MCF 10A (cell line): Measurements from ENCODE around the gene NRP1. TPM values are rescaled to one million over a fixed set of nuclear protein-coding genes. Genes with fewer than 3 reads are reported as not detected.

ENCODE experiments used
- BruUV-seq: library from RNA; stranded (reverse); fragments of 400-500 nt; replicated peaks from 2 replicates; lab custom pipeline; 2021; lab: Mats Ljungman, UMichigan
- CTCF ChIA-PET: fragments of 300-600 bp; sonication (Branson Sonifier 250); formaldehyde crosslinking; extraction: SDS; loops from one replicate; lab custom pipeline; 2021; ENCODE audit warnings: antibody characterized with exemption, inconsistent platforms; lab: Yijun Ruan, JAX
- POLR2A ChIA-PET: fragments of 300-600, 350-650 bp; sonication (Branson Sonifier 250); formaldehyde crosslinking; extraction: SDS; loops from one replicate; lab custom pipeline; 2020; ENCODE audit warnings: antibody characterized with exemption, inconsistent platforms; lab: Yijun Ruan, JAX
- DNase-seq: peaks from one replicate; pipeline ENCODE4 v3.0.0-alpha.2; 2018; ENCODE audit not compliant: unreplicated experiment
- H3K27ac Mint-ChIP-seq: one replicate; pipeline ENCODE4 v1.8.0; 2022; ENCODE audit warnings: mild to moderate bottlenecking, low read depth, mixed read lengths; ENCODE audit not compliant: unreplicated experiment
- H3K27me3 Mint-ChIP-seq: one replicate; pipeline ENCODE4 v1.8.0; 2022; ENCODE audit warnings: mixed read lengths; ENCODE audit not compliant: insufficient read depth, unreplicated experiment
- H3K36me3 Mint-ChIP-seq: one replicate; pipeline ENCODE4 v1.8.0; 2022; ENCODE audit warnings: mild to moderate bottlenecking, moderate library complexity, mixed read lengths; ENCODE audit not compliant: insufficient read depth, unreplicated experiment
- H3K4me1 Mint-ChIP-seq: one replicate; pipeline ENCODE4 v1.8.0; 2022; ENCODE audit warnings: mixed read lengths; ENCODE audit not compliant: insufficient read depth, unreplicated experiment
- H3K4me3 Mint-ChIP-seq: one replicate; pipeline ENCODE4 v1.8.0; 2022; ENCODE audit warnings: mild to moderate bottlenecking, moderate library complexity, mixed read lengths; ENCODE audit not compliant: unreplicated experiment
- H3K9me3 Mint-ChIP-seq: one replicate; pipeline ENCODE4 v1.8.0; 2022; ENCODE audit warnings: mixed read lengths; ENCODE audit not compliant: unreplicated experiment
- intact Hi-C: fragments of 100-400 bp; cut with micrococcal nuclease; formaldehyde crosslinking; loops from 2 replicates; pipeline ENCODE4 v1.14.1; 2022
- total RNA-seq: library from RNA; stranded (reverse); gene quantifications from 2 replicates; pipeline ENCODE4 v1.2.3, GENCODE V29; 2022
- TF ChIP-seq, protein P1 (sequence below): fragments of 200-600 bp; IDR thresholded peaks from one replicate; pipeline ENCODE4 v1.8.0; 2022; ENCODE audit warnings: antibody characterized with exemption, mild to moderate bottlenecking; ENCODE audit not compliant: unreplicated experiment

The NRP1 gene
- total RNA-seq, 1 experiment from 2014 or later = 66.6 TPM

GRCh38 chr10:33311640-33312039, 22.8 kb downstream of the NRP1 start:
- H3K4me1 Mint-ChIP-seq = peaks cover 44% of the 10 kb centered on the region

GRCh38 chr10:33310853-33311252, 23.6 kb downstream of the NRP1 start:
- Mint-ChIP-seq H3K4me1 (peaks cover 42% of the 10 kb centered on the region), H3K4me3 (no peak overlapping the region), H3K36me3 (peaks cover 5% of the 10 kb centered on the region), H3K27me3 (no peaks in the 10 kb centered on the region), H3K27ac (no peak overlapping the region), H3K9me3 (no peaks in the 10 kb centered on the region)
- intact Hi-C loops = no loop called here
- DNase-seq = no peak
- TF ChIP-seq, protein P1, sequence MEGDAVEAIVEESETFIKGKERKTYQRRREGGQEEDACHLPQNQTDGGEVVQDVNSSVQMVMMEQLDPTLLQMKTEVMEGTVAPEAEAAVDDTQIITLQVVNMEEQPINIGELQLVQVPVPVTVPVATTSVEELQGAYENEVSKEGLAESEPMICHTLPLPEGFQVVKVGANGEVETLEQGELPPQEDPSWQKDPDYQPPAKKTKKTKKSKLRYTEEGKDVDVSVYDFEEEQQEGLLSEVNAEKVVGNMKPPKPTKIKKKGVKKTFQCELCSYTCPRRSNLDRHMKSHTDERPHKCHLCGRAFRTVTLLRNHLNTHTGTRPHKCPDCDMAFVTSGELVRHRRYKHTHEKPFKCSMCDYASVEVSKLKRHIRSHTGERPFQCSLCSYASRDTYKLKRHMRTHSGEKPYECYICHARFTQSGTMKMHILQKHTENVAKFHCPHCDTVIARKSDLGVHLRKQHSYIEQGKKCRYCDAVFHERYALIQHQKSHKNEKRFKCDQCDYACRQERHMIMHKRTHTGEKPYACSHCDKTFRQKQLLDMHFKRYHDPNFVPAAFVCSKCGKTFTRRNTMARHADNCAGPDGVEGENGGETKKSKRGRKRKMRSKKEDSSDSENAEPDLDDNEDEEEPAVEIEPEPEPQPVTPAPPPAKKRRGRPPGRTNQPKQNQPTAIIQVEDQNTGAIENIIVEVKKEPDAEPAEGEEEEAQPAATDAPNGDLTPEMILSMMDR = no peak
- no TSS peak for BruUV-seq
- ChIA-PET CTCF (no interaction called here), POLR2A (interaction anchor here (0.6 to 0.9 kb wide), 2 partner anchors 9 to 301 kb away, joined by 3 read pairs; no protein-coding TSS in a partner anchor)

More at GRCh38 chr10:33311640-33312039, 22.8 kb downstream of the NRP1 start:
- H3K36me3 Mint-ChIP-seq = peaks cover 5% of the 10 kb centered on the region
- no peaks in the 10 kb centered on the region for H3K27me3 Mint-ChIP-seq
- ChIA-PET CTCF (no interaction called here), POLR2A (interaction anchor here (0.9 kb wide), 1 partner anchor 9 kb away, joined by 3 read pairs; no protein-coding TSS in a partner anchor)
- no peaks in the 10 kb centered on the region for H3K9me3 Mint-ChIP-seq
- intact Hi-C loops = no loop called here
- H3K4me3 Mint-ChIP-seq = no peak overlapping the region
- TF ChIP-seq, protein P1 = no peak
- H3K27ac Mint-ChIP-seq = no peak overlapping the region
- BruUV-seq = no TSS peak
- DNase-seq = no peak

GRCh38 chr10:33309406-33309805, 25.1 kb downstream of the NRP1 start:
- no peak overlapping the region for H3K4me3 Mint-ChIP-seq
- CTCF ChIA-PET = no interaction called here
- no peak overlapping the region for H3K27ac Mint-ChIP-seq
- intact Hi-C loops = no loop called here
- H3K4me1 Mint-ChIP-seq = peaks cover 28% of the 10 kb centered on the region
- no peaks in the 10 kb centered on the region for H3K27me3 Mint-ChIP-seq
- H3K36me3 Mint-ChIP-seq = peaks cover 5% of the 10 kb centered on the region
- TF ChIP-seq, protein P1 = no peak
- POLR2A ChIA-PET = no interaction called here
- DNase-seq = no peak
- H3K9me3 Mint-ChIP-seq = no peaks in the 10 kb centered on the region
- BruUV-seq = no TSS peak

- H3K27me3 Mint-ChIP-seq = no peaks in the 10 kb centered on the region
- H3K27ac Mint-ChIP-seq = no peak overlapping the region
- H3K4me3 Mint-ChIP-seq = no peak overlapping the region
- intact Hi-C loops = no loop called here
- no peaks in the 10 kb centered on the region for H3K9me3 Mint-ChIP-seq
- peaks cover 10% of the 10 kb centered on the region for H3K36me3 Mint-ChIP-seq
- BruUV-seq = no TSS peak
- ChIA-PET POLR2A (no interaction called here), CTCF (no interaction called here)
- H3K4me1 Mint-ChIP-seq = peaks cover 13% of the 10 kb centered on the region
- TF ChIP-seq, protein P1 = no peak
- no peak for DNase-seq
These were observed 26.6 kb downstream of the NRP1 start for GRCh38 chr10:33307835-33308234.
